Measurements from ENCODE around the gene AOPEP.

GRCh38 chr9:95090871-95091577, 364.5 kb downstream of the AOPEP start:
- TF ChIP-seq ZNF239 (CRISPR knock-in tag; IDR thresholded peaks at IDR 0.05) = no peak
- no peak for TF ChIP-seq EHMT2 (IDR thresholded peaks at IDR 0.05)
- TF ChIP-seq PHF8 (IDR thresholded peaks at IDR 0.05; ENCODE audit: borderline replicate concordance, low read length) = no peak
- no peak for TF ChIP-seq RNF2 (IDR thresholded peaks at IDR 0.05)
- TF ChIP-seq USF2 (CRISPR knock-in tag; IDR thresholded peaks at IDR 0.05) = no peak
- TF ChIP-seq CTCF (IDR thresholded peaks at IDR 0.05 in 2 of 3, conservative IDR thresholded peaks at IDR 0.05 in 1 of 3; ENCODE audit: insufficient read depth in 2 of 3, low read depth in 1 of 3, low read length in 3 of 3) = no peak
- TF ChIP-seq EZH2 (IDR thresholded peaks at IDR 0.05; ENCODE audit: borderline replicate concordance, low read depth, low read length) = no peak
- no peak for TF ChIP-seq POLR3A (IDR thresholded peaks at IDR 0.05; ENCODE audit: borderline replicate concordance, extremely low read depth, insufficient read depth, insufficient read length)
- TF ChIP-seq SAP30 (IDR thresholded peaks at IDR 0.05; ENCODE audit: borderline replicate concordance, insufficient read depth, low read depth, low read length, poor library complexity, severe bottlenecking) = no peak
- no peak for TF ChIP-seq BCL6 (CRISPR knock-in tag; IDR thresholded peaks at IDR 0.05)
- no peak for TF ChIP-seq POLR2A (conservative IDR thresholded peaks at IDR 0.05)

All from K562 (cell line).